Measurements from ENCODE around the gene BCAM.
"Not testable (repeated sequence)": the region's sequence is repeated elsewhere in the genome, so short reads cannot be mapped to it uniquely, and the experiment has no call there.

The BCAM gene
- 0 reads per million in 4 donors for total RNA-seq

- no peak for DNase-seq
Observed at GRCh38 chr19:44808463-44809371, at the start of gene BCAM. TSS of gene BCAM (plus strand) at chr19:44809103. CDS start at chr19:44809125, 22 bp downstream.

- no peak for DNase-seq
Observed at GRCh38 chr19:44762038-44762437, 46.9 kb upstream of the BCAM start.

- DNase-seq = no peak
Observed at GRCh38 chr19:44765033-44765948, 43.6 kb upstream of the BCAM start.

- DNase-seq = no peak
Observed at GRCh38 chr19:44765949-44766335, 43.0 kb upstream of the BCAM start.

- no peak for DNase-seq
Observed at GRCh38 chr19:44767295-44768180, 41.4 kb upstream of the BCAM start.

- peak; percentile 91 to 98 (median 97) for DNase-seq
Observed at GRCh38 chr19:44770550-44771257, 38.2 kb upstream of the BCAM start.

- not testable (repeated sequence) for DNase-seq
Observed at GRCh38 chr19:44772144-44772543, 36.8 kb upstream of the BCAM start.

- no peak for DNase-seq
Observed at GRCh38 chr19:44772959-44773358, 35.9 kb upstream of the BCAM start.

GRCh38 chr19:44775676-44776240, 33.1 kb upstream of the BCAM start:
- no peak for DNase-seq

GRCh38 chr19:44776402-44777096, 32.4 kb upstream of the BCAM start:
- no peak for DNase-seq

- no peak for DNase-seq
Observed at GRCh38 chr19:44777715-44778347, 31.1 kb upstream of the BCAM start, which contains the start of gene CBLC. TSS of gene CBLC (plus strand) at chr19:44777890. CDS start at chr19:44777932, 42 bp downstream.

GRCh38 chr19:44779150-44779549, 29.8 kb upstream of the BCAM start:
- no peak for DNase-seq

GRCh38 chr19:44781694-44782093, 27.2 kb upstream of the BCAM start:
- DNase-seq = not testable (repeated sequence)

GRCh38 chr19:44782729-44783128, 26.2 kb upstream of the BCAM start:
- DNase-seq = no peak

- DNase-seq = no peak
Observed at GRCh38 chr19:44783545-44783944, 25.4 kb upstream of the BCAM start.

GRCh38 chr19:44785271-44785670, 23.6 kb upstream of the BCAM start:
- no peak for DNase-seq

GRCh38 chr19:44785993-44786392, 22.9 kb upstream of the BCAM start:
- no peak for DNase-seq

- no peak for DNase-seq
Observed at GRCh38 chr19:44788971-44789370, 19.9 kb upstream of the BCAM start.

GRCh38 chr19:44789943-44790483, 18.9 kb upstream of the BCAM start:
- DNase-seq = no peak

- DNase-seq = no peak
Observed at GRCh38 chr19:44792281-44792680, 16.6 kb upstream of the BCAM start.

All from T-helper 1 cell (primary cell).